ENCODE data around the gene ANO4.

DNA sequence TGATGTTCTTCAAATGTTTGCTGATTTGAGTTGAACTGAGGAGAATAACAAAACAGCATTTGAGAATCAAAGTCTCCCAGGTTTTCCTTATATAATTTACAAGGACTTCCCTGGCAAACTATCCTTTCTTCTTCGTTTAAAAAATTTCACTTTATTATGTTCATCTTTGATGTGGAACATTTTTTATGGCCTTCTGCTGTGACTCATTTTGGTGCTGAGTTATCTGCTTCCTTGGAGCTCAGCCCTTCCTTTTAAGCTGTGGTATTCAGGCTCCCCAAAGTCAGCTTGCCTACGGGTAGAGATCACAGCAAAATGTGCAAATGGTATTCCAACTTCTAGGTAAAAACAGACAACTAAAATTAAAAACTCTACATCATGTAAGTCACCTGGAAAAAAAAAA lies 1.4 kb upstream of the ANO4 start:
- TF ChIP-seq ZFP30 (CRISPR knock-in tag; IDR thresholded peaks at IDR 0.05) (no peak), ZNF70 (CRISPR knock-in tag; IDR thresholded peaks at IDR 0.05) (no peak), ESRRG (CRISPR knock-in tag; IDR thresholded peaks at IDR 0.05) (no peak), BACH2 (CRISPR knock-in tag; IDR thresholded peaks at IDR 0.05; ENCODE audit: borderline replicate concordance) (no peak), TOX (CRISPR knock-in tag; IDR thresholded peaks at IDR 0.05; ENCODE audit: borderline replicate concordance) (no peak)
- TF ChIP-seq, protein P1, sequence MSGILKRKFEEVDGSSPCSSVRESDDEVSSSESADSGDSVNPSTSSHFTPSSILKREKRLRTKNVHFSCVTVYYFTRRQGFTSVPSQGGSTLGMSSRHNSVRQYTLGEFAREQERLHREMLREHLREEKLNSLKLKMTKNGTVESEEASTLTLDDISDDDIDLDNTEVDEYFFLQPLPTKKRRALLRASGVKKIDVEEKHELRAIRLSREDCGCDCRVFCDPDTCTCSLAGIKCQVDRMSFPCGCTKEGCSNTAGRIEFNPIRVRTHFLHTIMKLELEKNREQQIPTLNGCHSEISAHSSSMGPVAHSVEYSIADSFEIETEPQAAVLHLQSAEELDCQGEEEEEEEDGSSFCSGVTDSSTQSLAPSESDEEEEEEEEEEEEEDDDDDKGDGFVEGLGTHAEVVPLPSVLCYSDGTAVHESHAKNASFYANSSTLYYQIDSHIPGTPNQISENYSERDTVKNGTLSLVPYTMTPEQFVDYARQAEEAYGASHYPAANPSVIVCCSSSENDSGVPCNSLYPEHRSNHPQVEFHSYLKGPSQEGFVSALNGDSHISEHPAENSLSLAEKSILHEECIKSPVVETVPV (CRISPR knock-in tag; IDR thresholded peaks at IDR 0.05), result no peak
- TF ChIP-seq, protein P2, sequence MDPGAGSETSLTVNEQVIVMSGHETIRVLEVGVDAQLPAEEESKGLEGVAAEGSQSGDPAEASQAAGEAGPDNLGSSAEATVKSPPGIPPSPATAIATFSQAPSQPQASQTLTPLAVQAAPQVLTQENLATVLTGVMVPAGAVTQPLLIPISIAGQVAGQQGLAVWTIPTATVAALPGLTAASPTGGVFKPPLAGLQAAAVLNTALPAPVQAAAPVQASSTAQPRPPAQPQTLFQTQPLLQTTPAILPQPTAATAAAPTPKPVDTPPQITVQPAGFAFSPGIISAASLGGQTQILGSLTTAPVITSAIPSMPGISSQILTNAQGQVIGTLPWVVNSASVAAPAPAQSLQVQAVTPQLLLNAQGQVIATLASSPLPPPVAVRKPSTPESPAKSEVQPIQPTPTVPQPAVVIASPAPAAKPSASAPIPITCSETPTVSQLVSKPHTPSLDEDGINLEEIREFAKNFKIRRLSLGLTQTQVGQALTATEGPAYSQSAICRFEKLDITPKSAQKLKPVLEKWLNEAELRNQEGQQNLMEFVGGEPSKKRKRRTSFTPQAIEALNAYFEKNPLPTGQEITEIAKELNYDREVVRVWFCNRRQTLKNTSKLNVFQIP (CRISPR knock-in tag; IDR thresholded peaks at IDR 0.05; ENCODE audit: borderline replicate concordance, low read depth), result no peak
- TF ChIP-seq, protein P3, sequence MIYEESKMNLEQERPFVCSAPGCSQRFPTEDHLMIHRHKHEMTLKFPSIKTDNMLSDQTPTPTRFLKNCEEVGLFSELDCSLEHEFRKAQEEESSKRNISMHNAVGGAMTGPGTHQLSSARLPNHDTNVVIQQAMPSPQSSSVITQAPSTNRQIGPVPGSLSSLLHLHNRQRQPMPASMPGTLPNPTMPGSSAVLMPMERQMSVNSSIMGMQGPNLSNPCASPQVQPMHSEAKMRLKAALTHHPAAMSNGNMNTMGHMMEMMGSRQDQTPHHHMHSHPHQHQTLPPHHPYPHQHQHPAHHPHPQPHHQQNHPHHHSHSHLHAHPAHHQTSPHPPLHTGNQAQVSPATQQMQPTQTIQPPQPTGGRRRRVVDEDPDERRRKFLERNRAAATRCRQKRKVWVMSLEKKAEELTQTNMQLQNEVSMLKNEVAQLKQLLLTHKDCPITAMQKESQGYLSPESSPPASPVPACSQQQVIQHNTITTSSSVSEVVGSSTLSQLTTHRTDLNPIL (CRISPR knock-in tag; IDR thresholded peaks at IDR 0.05; ENCODE audit: low read depth), result no peak
